ENCODE data around the gene ADCK1. TPM values are rescaled to one million over a fixed set of nuclear protein-coding genes. Genes with fewer than 3 reads are reported as not detected.

The ADCK1 gene
- total and polyA plus RNA-seq, 2 donors (not counting 1 experiment from before 2014, with no cell fraction given): 10.6 to 18.3 TPM

Small RNA genes lying within 50 kb of the gene (small RNA-seq; reads per million reads assigned to genes)
- not detected for gene RF00019 (ENCODE audit: insufficient read length, low read depth, low replicate concordance)

Other genes starting within 250 kb of the ADCK1 start
- gene SPTLC2, start 183.5 kb upstream of the ADCK1 start, total RNA-seq: 41.4 and 52.2 TPM in 2 replicates
- gene SPTLC2, start 183.5 kb upstream of the ADCK1 start, polyA plus RNA-seq: 9.4 and 20.9 TPM in 2 replicates
- gene ALKBH1, start 92.1 kb upstream of the ADCK1 start, total RNA-seq: 19.0 and 21.8 TPM in 2 replicates
- gene ALKBH1, start 92.1 kb upstream of the ADCK1 start, polyA plus RNA-seq: 7.4 and 8.8 TPM in 2 replicates
- 30.6 and 33.8 TPM in 2 replicates for gene SLIRP, start 92.0 kb upstream of the ADCK1 start, total RNA-seq
- gene SLIRP, start 92.0 kb upstream of the ADCK1 start, polyA plus RNA-seq: 36.7 and 61.2 TPM in 2 replicates
- 86.4 and 99.3 TPM in 2 replicates for gene SNW1, start 39.0 kb upstream of the ADCK1 start, total RNA-seq
- gene SNW1, start 39.0 kb upstream of the ADCK1 start, polyA plus RNA-seq: 15.0 and 30.4 TPM in 2 replicates

Measured in B cell (primary cell).